Measurements from ENCODE around the gene SORCS2.

The SORCS2 gene

GRCh38 chr4:7628432-7628831 lies 436.1 kb downstream of the SORCS2 start:
- no peak for ATAC-seq (replicated peaks)
- Mint-ChIP-seq H3K9me3 (no peaks in the 10 kb centered on the region), H3K4me3 (no peak overlapping the region), H3K4me1 (ENCODE audit: low read depth in 2 of 2) (no peaks in the 10 kb centered on the region), H3K36me3 (ENCODE audit: insufficient read depth) (no peaks in the 10 kb centered on the region), H3K27ac (peak overlapping the region in 1 of 2 donors; percentile 16), H3K27me3 (peaks cover 29 to 52% of the 10 kb centered on the region in 2 donors)
- no peak for DNase-seq

DNA sequence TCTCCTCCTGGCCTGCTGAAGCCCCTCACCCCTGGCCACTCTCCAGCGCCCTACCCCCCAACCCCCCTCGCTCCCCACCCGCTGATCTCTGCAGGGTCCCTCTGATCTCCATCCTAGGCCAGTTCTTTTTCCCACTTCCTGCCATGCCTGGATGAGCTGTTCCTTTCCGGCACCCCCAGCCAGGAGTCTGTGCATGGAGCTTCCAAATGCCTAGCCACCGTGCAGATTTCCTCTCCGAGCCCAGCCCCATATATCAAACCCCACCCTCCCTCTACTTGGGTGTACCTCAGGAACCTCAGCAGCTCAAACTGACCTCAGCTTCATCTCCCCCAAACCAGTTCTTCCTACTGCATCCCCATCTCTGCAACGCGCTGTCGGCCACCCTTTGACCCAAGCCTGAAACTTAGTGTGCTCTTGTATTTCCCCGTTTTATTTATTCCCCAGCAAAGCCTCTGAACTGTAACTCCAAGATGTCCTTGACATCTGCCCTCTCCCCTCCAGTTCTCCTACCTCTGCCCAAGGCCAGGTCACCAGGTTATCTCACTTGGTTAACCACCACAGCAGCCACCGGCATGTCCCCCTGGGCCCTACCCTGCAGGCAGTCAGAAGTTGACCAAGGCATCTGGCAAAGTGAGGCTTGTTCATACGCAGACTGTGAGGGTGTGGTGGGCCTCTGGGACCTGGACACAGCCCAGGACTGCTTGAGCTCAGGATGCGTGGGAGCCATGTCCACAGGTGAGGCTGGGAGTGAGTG lies 437.3 kb downstream of the SORCS2 start:
- DNase-seq (no peak), ATAC-seq (replicated peaks) (no peak)
- no peaks in the 10 kb centered on the region for H3K36me3 Mint-ChIP-seq (ENCODE audit: insufficient read depth)
- no peaks in the 10 kb centered on the region for H3K9me3 Mint-ChIP-seq
- H3K27me3 Mint-ChIP-seq, result peaks cover 24 to 57% of the 10 kb centered on the region in 2 donors
- H3K27ac Mint-ChIP-seq, result no peak overlapping the region
- H3K4me1 Mint-ChIP-seq (ENCODE audit: low read depth in 2 of 2), result peaks cover 2 to 3% of the 10 kb centered on the region in 2 donors
- H3K4me3 Mint-ChIP-seq, result no peak overlapping the region

DNA sequence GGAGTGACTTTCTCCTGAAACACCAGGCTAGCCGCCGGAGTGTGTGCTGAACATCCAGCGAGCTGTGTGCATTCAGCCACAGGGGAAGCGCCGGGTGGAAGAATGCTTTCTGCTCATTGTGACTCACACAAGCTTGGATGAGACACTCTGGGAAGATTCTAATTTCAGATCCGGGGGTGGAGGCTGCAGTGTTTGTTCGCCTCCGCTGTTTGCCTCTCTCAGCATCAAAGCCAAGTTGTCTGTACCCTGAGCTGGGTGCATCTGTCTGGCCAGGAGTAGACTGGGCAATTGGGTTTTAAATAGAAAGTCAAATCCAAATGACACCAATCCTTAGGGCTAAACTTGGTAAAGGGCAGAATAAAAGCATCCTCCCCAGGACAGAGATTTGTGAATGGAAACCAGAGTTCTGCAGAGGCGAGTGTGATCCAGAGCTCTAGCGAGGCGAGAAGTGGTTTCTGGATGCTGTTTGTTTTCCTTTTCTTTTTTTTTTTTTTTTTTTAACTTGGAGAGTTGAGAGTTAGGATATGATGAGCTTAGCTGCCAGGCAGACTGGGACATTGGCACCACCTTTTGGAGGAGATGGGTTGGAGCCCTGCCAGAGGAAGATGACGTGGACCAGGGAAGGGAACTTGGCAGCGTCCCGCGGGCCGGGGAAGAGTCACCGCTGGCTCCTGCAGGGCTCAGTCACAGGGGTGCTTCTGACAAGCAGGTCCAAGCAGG lies 438.4 kb downstream of the SORCS2 start:
- H3K36me3 Mint-ChIP-seq (ENCODE audit: insufficient read depth), result no peaks in the 10 kb centered on the region
- no peak overlapping the region for H3K4me3 Mint-ChIP-seq
- DNase-seq, result no peak
- peak overlapping the region in 1 of 2 donors; percentile 81 for H3K27ac Mint-ChIP-seq
- no peaks in the 10 kb centered on the region for H3K9me3 Mint-ChIP-seq
- peaks cover 9 to 13% of the 10 kb centered on the region in 2 donors for H3K4me1 Mint-ChIP-seq (ENCODE audit: low read depth in 2 of 2)
- no peak for ATAC-seq (replicated peaks)
- H3K27me3 Mint-ChIP-seq, result peaks cover 18 to 57% of the 10 kb centered on the region in 2 donors

DNA sequence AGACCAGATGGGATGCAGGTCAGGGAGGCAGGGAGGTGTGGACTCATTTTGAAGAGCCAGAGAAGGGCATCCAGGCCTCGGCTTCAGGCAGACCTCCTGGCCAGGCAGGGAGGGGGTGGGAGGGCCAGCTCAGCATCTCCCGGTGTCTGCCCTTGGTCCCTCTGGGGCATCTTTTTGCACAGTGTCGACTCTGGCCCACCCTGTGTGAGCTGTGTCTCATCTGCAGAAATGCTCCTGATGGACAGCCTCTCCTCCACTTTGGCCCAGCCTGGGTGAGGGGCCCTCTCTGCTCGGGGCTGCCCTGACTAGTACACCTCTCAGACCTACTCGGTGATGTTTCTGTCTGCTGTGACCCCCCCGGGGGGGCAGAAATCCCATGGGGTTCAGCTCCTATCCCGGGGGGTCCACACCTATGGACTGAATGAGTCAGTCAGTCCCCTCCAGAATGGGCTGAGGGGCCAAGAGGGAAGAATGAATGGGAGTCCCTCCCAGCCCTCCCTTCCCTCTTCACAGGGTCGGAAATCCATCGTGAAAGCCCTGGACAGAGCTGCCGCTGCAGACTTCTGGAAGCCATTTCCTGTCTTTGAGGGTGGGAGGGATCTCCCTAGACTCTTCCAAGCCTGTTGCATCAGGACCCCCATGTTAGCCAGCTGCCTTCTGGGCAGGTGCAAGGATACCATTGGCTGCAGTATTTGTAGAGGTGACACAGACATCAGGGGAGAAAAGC lies 439.1 kb downstream of the SORCS2 start:
- Mint-ChIP-seq H3K27me3 (peaks cover 18 to 56% of the 10 kb centered on the region in 2 donors), H3K4me1 (ENCODE audit: low read depth in 2 of 2) (peaks cover 9 to 14% of the 10 kb centered on the region in 2 donors), H3K4me3 (no peak overlapping the region), H3K27ac (peak overlapping the region in 1 of 2 donors; percentile 81), H3K9me3 (no peaks in the 10 kb centered on the region), H3K36me3 (ENCODE audit: insufficient read depth) (no peaks in the 10 kb centered on the region)
- DNase-seq (no peak), ATAC-seq (replicated peaks) (no peak)

- H3K4me1 Mint-ChIP-seq (ENCODE audit: low read depth in 2 of 2), result peaks cover 9 to 14% of the 10 kb centered on the region in 2 donors
- H3K4me3 Mint-ChIP-seq, result no peak overlapping the region
- H3K27ac Mint-ChIP-seq, result peak overlapping the region in 1 of 2 donors; percentile 5
Observed at GRCh38 chr4:7632341-7632740, 440.0 kb downstream of the SORCS2 start.

DNA sequence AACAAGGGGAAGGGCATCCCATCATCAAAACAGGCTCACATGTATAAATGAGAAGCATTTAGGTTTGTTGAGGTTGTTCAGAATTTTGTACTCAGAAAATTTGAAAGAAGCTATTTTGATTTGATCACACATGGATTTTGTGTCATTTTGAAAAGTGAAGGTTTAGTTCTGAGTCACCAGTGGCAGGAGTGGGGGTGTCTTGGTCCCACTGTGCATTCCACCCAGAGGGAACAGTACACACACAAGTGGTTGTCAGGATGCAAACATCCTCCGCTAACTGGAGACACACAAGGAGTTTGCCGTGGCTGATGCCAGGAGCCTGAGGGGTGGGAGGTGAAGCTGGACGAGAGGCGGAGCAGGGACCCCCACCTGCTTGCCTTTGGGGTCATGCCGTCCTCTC lies 440.6 kb downstream of the SORCS2 start:
- H3K27ac Mint-ChIP-seq, result no peak overlapping the region
- H3K27me3 Mint-ChIP-seq, result peaks cover 18 to 56% of the 10 kb centered on the region in 2 donors
- no peak overlapping the region for H3K4me3 Mint-ChIP-seq
- DNase-seq (no peak), ATAC-seq (replicated peaks) (no peak)
- peaks cover 9 to 14% of the 10 kb centered on the region in 2 donors for H3K4me1 Mint-ChIP-seq (ENCODE audit: low read depth in 2 of 2)
- no peaks in the 10 kb centered on the region for H3K36me3 Mint-ChIP-seq (ENCODE audit: insufficient read depth)
- H3K9me3 Mint-ChIP-seq, result no peaks in the 10 kb centered on the region

More at GRCh38 chr4:7632341-7632740, 440.0 kb downstream of the SORCS2 start:
- ATAC-seq (replicated peaks) (no peak), DNase-seq (no peak)
- Mint-ChIP-seq H3K9me3 (no peaks in the 10 kb centered on the region), H3K36me3 (ENCODE audit: insufficient read depth) (no peaks in the 10 kb centered on the region), H3K27me3 (peaks cover 18 to 56% of the 10 kb centered on the region in 2 donors)

DNA sequence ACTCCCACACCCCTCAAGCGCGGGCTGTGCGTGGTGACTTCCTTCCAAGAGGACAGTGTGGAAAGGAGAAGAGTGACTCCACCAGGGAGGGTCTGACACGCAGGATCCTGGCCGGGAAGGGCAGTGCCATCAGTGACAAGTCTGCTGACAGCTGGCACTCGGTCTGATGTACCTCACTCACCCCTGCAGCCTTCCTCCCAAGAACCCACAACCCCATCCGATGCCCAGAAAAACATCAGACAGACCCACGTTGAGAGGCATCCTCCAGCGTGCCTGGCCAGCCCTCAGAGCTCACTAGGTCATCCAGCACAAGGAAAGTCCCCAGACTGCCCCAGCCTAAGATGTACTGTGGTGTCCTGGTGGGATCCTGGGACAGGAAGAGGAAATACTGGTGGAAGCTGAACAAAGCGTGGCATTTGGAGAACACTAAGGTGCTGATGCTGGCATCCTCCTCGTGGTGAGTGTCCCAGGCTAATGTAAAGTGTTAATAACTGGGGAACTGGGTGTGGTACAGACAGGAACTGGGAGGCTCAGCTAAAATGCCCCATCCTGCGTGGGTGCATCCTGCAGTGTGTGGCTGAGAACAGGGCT lies 442.4 kb downstream of the SORCS2 start:
- peaks cover 18 to 50% of the 10 kb centered on the region in 2 donors for H3K27me3 Mint-ChIP-seq
- ATAC-seq (replicated peaks), result peak; percentile 39
- no peaks in the 10 kb centered on the region for H3K9me3 Mint-ChIP-seq
- peak overlapping the region in 1 of 2 donors; percentile 83 for H3K27ac Mint-ChIP-seq
- DNase-seq, result no peak
- peaks cover 9 to 14% of the 10 kb centered on the region in 2 donors for H3K4me1 Mint-ChIP-seq (ENCODE audit: low read depth in 2 of 2)
- peak overlapping the region in 1 of 2 donors; percentile 11 for H3K4me3 Mint-ChIP-seq
- no peaks in the 10 kb centered on the region for H3K36me3 Mint-ChIP-seq (ENCODE audit: insufficient read depth)

DNA sequence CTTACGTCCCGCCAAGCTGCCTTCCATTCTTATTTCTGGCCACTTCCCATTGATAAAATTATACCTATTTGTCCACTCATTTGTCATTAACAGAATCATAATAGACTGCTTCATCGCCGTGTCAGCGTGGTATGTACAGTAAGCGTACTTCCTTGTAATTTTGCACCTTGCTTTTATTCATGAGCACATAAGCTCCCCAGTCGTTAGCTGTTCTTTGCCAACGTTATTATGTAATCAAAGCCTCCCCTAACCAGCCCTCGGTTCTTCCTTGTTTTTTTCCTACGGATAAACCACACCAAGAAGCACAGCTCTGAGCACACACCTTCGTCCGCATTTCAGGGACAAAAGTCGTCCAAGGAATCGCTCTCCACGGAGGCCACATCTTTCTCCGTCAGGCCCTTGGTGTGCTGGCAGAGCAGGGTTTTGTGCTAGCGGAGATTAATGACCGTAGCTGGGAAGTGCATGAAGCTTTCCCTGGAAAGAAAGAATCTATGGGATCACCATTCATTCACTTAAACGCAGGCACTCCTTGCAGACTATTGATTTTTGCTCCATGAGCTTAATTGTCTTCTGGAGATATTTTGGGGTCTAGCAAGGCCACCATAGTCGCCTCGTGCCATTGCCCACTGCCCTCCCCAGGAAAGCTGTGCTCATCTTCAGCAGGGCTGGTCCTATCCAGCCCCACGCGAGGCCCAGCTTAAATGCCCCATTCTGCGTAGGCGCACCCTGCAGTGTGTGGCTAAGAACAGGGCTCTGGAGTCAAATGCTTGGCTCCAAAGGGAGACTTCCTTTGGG lies 443.3 kb downstream of the SORCS2 start:
- no peak for DNase-seq
- Mint-ChIP-seq H3K4me3 (no peak overlapping the region), H3K36me3 (ENCODE audit: insufficient read depth) (no peaks in the 10 kb centered on the region), H3K27ac (peak overlapping the region in 1 of 2 donors; percentile 83), H3K27me3 (peaks cover 18 to 41% of the 10 kb centered on the region in 2 donors), H3K9me3 (no peaks in the 10 kb centered on the region), H3K4me1 (ENCODE audit: low read depth in 2 of 2) (peaks cover 9 to 14% of the 10 kb centered on the region in 2 donors)
- no peak for ATAC-seq (replicated peaks)

GRCh38 chr4:7636240-7636508 lies 443.8 kb downstream of the SORCS2 start:
- Mint-ChIP-seq H3K4me3 (no peak overlapping the region), H3K27ac (no peak overlapping the region), H3K9me3 (no peaks in the 10 kb centered on the region), H3K36me3 (ENCODE audit: insufficient read depth) (no peaks in the 10 kb centered on the region), H3K27me3 (peaks cover 12 to 36% of the 10 kb centered on the region in 2 donors), H3K4me1 (ENCODE audit: low read depth in 2 of 2) (peaks cover 9 to 14% of the 10 kb centered on the region in 2 donors)
- ATAC-seq (replicated peaks) (no peak), DNase-seq (no peak)

DNA sequence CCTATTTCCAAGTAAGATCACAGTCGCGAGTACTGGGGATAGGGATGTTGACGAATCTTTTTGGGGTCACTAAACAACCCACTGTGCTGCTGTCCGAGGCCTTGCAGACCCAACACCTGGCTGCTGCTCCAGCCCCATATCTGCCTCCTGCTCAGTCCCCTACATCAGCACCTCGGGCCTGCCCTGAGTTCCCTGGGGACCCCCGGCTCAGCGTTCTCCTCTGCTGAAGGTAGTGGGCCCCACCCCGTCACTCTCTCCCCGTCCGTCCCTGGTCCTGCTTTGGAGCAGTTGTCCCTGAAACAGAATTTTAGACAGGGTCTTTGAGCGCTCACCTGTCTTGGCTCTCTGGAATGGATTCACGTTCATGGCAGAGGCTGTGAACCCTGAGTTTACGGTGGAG lies 444.8 kb downstream of the SORCS2 start:
- H3K27ac Mint-ChIP-seq, result no peak overlapping the region
- DNase-seq (no peak), ATAC-seq (replicated peaks) (no peak)
- H3K4me1 Mint-ChIP-seq (ENCODE audit: low read depth in 2 of 2), result peaks cover 9 to 14% of the 10 kb centered on the region in 2 donors
- H3K36me3 Mint-ChIP-seq (ENCODE audit: insufficient read depth), result no peaks in the 10 kb centered on the region
- H3K4me3 Mint-ChIP-seq, result no peak overlapping the region
- H3K27me3 Mint-ChIP-seq, result peaks cover 10 to 31% of the 10 kb centered on the region in 2 donors
- H3K9me3 Mint-ChIP-seq, result no peaks in the 10 kb centered on the region

DNA sequence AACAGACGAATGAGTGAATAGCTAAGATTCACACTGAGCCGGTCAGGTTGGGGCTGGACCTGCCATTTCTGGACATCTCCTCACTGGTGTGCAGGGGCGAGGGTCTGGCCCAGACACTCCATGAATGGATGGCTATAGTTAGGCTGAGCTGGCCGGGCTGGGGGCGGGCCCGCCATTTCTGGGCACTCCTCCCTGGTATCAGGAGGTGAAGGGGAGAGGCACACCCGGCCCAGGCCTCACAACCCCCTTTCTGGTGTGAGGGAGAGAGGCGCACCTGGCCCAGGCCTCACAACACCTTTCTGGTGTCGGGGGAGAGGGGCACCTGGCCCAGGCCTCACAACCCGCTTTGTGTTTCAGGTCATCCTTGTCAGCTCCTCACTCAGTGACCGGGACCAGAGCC lies 445.6 kb downstream of the SORCS2 start:
- H3K36me3 Mint-ChIP-seq (ENCODE audit: insufficient read depth), result no peaks in the 10 kb centered on the region
- H3K4me1 Mint-ChIP-seq (ENCODE audit: low read depth in 2 of 2), result peaks cover 9 to 14% of the 10 kb centered on the region in 2 donors
- ATAC-seq (replicated peaks) (no peak), DNase-seq (no peak)
- no peaks in the 10 kb centered on the region for H3K9me3 Mint-ChIP-seq
- peaks cover 1 to 22% of the 10 kb centered on the region in 2 donors for H3K27me3 Mint-ChIP-seq
- no peak overlapping the region for H3K4me3 Mint-ChIP-seq
- H3K27ac Mint-ChIP-seq, result no peak overlapping the region

- Mint-ChIP-seq H3K27me3 (peaks cover 0 to 17% of the 10 kb centered on the region in 2 donors), H3K4me1 (ENCODE audit: low read depth in 2 of 2) (peaks cover 9 to 14% of the 10 kb centered on the region in 2 donors), H3K9me3 (no peaks in the 10 kb centered on the region), H3K4me3 (no peak overlapping the region), H3K36me3 (ENCODE audit: insufficient read depth) (no peaks in the 10 kb centered on the region), H3K27ac (no peak overlapping the region)
- ATAC-seq (replicated peaks), result no peak
- DNase-seq, result no peak
Observed at GRCh38 chr4:7638489-7638888, 446.2 kb downstream of the SORCS2 start.
